ENCODE data around the gene DGKZ. TPM values are rescaled to one million over a fixed set of nuclear protein-coding genes. Genes with fewer than 3 reads are reported as not detected.

DGKZ gene
- total RNA-seq, 1 experiment from 2014 or later: 57.9 TPM

- Mint-ChIP-seq H3K4me3 (ENCODE audit: unreplicated experiment) (no peak overlapping the region), H3K9me3 (ENCODE audit: unreplicated experiment) (no peaks in the 10 kb centered on the region), H3K27me3 (ENCODE audit: insufficient read depth, unreplicated experiment) (peaks cover 40% of the 10 kb centered on the region), H3K36me3 (ENCODE audit: insufficient read depth, unreplicated experiment) (no peaks in the 10 kb centered on the region), H3K4me1 (ENCODE audit: insufficient read depth, unreplicated experiment) (peaks cover 11% of the 10 kb centered on the region), H3K27ac (ENCODE audit: low read depth, unreplicated experiment) (no peak overlapping the region)
- ChIA-PET POLR2A (interaction anchor here (0.7 to 1.2 kb wide), 4 partner anchors 148 to 270 kb away, joined by 3 to 4 read pairs (median 3); no protein-coding TSS in a partner anchor), CTCF (interaction anchor here (0.6 to 4.1 kb wide), 41 partner anchors 10 to 892 kb away, joined by 3 to 24 read pairs (median 5); no protein-coding TSS in a partner anchor)
- intact Hi-C loops (cut with micrococcal nuclease): loop anchor here (2.0 kb wide), 1 partner anchor 141 kb away; no protein-coding TSS in a partner anchor
- no peak for TF ChIP-seq CTCF (IDR thresholded peaks at IDR 0.05; ENCODE audit: unreplicated experiment)
- DNase-seq (ENCODE audit: unreplicated experiment): no peak
- BruUV-seq (replicated peaks): no TSS peak
Observed at GRCh38 chr11:46387919-46388618, 40.8 kb downstream of the DGKZ start.

- H3K9me3 Mint-ChIP-seq (ENCODE audit: unreplicated experiment): no peaks in the 10 kb centered on the region
- H3K4me1 Mint-ChIP-seq (ENCODE audit: insufficient read depth, unreplicated experiment): peaks cover 11% of the 10 kb centered on the region
- ChIA-PET POLR2A (interaction anchor here (0.7 to 1.2 kb wide), 3 partner anchors 147 to 270 kb away, joined by 3 to 4 read pairs (median 3); no protein-coding TSS in a partner anchor), CTCF (interaction anchor here (0.6 to 4.1 kb wide), 45 partner anchors 10 to 459 kb away, joined by 3 to 24 read pairs (median 4); partner anchors contain the start of genes ATG13 and HARBI1)
- no TSS peak for BruUV-seq (replicated peaks)
- intact Hi-C loops (cut with micrococcal nuclease): loop anchor here (1.0 to 2.0 kb wide), 3 partner anchors 140 to 228 kb away; partner anchors contain the start of genes ATG13 and HARBI1
- H3K4me3 Mint-ChIP-seq (ENCODE audit: unreplicated experiment): peak overlapping the region; percentile 69
- H3K36me3 Mint-ChIP-seq (ENCODE audit: insufficient read depth, unreplicated experiment): no peaks in the 10 kb centered on the region
- H3K27ac Mint-ChIP-seq (ENCODE audit: low read depth, unreplicated experiment): no peak overlapping the region
- H3K27me3 Mint-ChIP-seq (ENCODE audit: insufficient read depth, unreplicated experiment): peaks cover 40% of the 10 kb centered on the region
- TF ChIP-seq CTCF (IDR thresholded peaks at IDR 0.05; ENCODE audit: unreplicated experiment): no peak
- DNase-seq (ENCODE audit: unreplicated experiment): no peak
Observed at GRCh38 chr11:46388619-46389449, 41.6 kb downstream of the DGKZ start.

- H3K36me3 Mint-ChIP-seq (ENCODE audit: insufficient read depth, unreplicated experiment): no peaks in the 10 kb centered on the region
- H3K27ac Mint-ChIP-seq (ENCODE audit: low read depth, unreplicated experiment): no peak overlapping the region
- intact Hi-C loops (cut with micrococcal nuclease): loop anchor here (1.0 to 2.0 kb wide), 3 partner anchors 139 to 228 kb away; partner anchors contain the start of genes ATG13 and HARBI1
- ChIA-PET CTCF (interaction anchor here (0.6 to 4.1 kb wide), 44 partner anchors 9 to 796 kb away, joined by 3 to 24 read pairs (median 4); no protein-coding TSS in a partner anchor), POLR2A (interaction anchor here (0.7 kb wide), 2 partner anchors 108 to 222 kb away, joined by 3 read pairs; no protein-coding TSS in a partner anchor)
- BruUV-seq (replicated peaks): no TSS peak
- peaks cover 11% of the 10 kb centered on the region for H3K4me1 Mint-ChIP-seq (ENCODE audit: insufficient read depth, unreplicated experiment)
- H3K4me3 Mint-ChIP-seq (ENCODE audit: unreplicated experiment): peak overlapping the region; percentile 69
- DNase-seq (ENCODE audit: unreplicated experiment): peak; percentile 70
- peak; percentile 88 for TF ChIP-seq CTCF (IDR thresholded peaks at IDR 0.05; ENCODE audit: unreplicated experiment)
- peaks cover 40% of the 10 kb centered on the region for H3K27me3 Mint-ChIP-seq (ENCODE audit: insufficient read depth, unreplicated experiment)
- no peaks in the 10 kb centered on the region for H3K9me3 Mint-ChIP-seq (ENCODE audit: unreplicated experiment)
Observed at GRCh38 chr11:46389450-46390330, 42.4 kb downstream of the DGKZ start.

Measured in MCF 10A (cell line).